Mesendoderm (in vitro differentiated cells): ENCODE measurements around the gene IL2.

Experiments
- DNase-seq: peaks from one replicate; pipeline ENCODE4 v3.0.0; 2013
- H2AK5ac ChIP-seq: 2 replicates; pipeline ENCODE4 v1.6.1; 2013; ENCODE audit warnings: low read length, inconsistent platforms
- H2BK120ac ChIP-seq: 2 replicates; pipeline ENCODE4 v1.6.1; 2013; ENCODE audit warnings: low read depth, mild to moderate bottlenecking, low read length, moderate library complexity, mixed read lengths
- H2BK15ac ChIP-seq: replicated peaks from 2 replicates; pipeline ENCODE4 v1.6.1; 2013; ENCODE audit warnings: low read depth, mild to moderate bottlenecking, moderate library complexity
- H2BK5ac ChIP-seq: 2 replicates; pipeline ENCODE4 v1.6.1; 2013; ENCODE audit warnings: low read length, inconsistent platforms
- H3K18ac ChIP-seq: 2 replicates; pipeline ENCODE4 v1.6.1; 2013; ENCODE audit warnings: mild to moderate bottlenecking, low read length, mixed read lengths
- H3K23ac ChIP-seq: one replicate; pipeline ENCODE4 v1.6.1; 2013; ENCODE audit warnings: low read length
- H3K27ac ChIP-seq: 2 replicates; pipeline ENCODE4 v1.5.1; 2013; ENCODE audit warnings: low read depth, mild to moderate bottlenecking, inconsistent platforms, low read length, moderate library complexity
- H3K27me3 ChIP-seq: 2 replicates; pipeline ENCODE4 v1.6.1; 2013; ENCODE audit warnings: low read length, control low read depth, mild to moderate bottlenecking, inconsistent platforms; ENCODE audit not compliant: insufficient read depth, poor library complexity
- H3K36me3 ChIP-seq: 2 replicates; pipeline ENCODE4 v1.6.1; 2013; ENCODE audit warnings: low read length, inconsistent platforms; ENCODE audit not compliant: control insufficient read depth, insufficient read depth
- H3K4ac ChIP-seq: one replicate; pipeline ENCODE4 v1.6.1; 2013; ENCODE audit warnings: low read depth, mild to moderate bottlenecking, low read length, moderate library complexity
- H3K4me1 ChIP-seq: 2 replicates; pipeline ENCODE4 v1.6.1; 2013; ENCODE audit warnings: low read depth, low read length, inconsistent platforms; ENCODE audit not compliant: control insufficient read depth
- H3K4me2 ChIP-seq: 2 replicates; pipeline ENCODE4 v1.6.1; 2013; ENCODE audit warnings: low read length
- H3K4me3 ChIP-seq: 2 replicates; pipeline ENCODE4 v1.5.1; 2013; ENCODE audit warnings: mild to moderate bottlenecking, low read length
- H3K56ac ChIP-seq: one replicate; pipeline ENCODE4 v1.6.1; 2013; ENCODE audit warnings: low read length
- H3K79me1 ChIP-seq: 2 replicates; pipeline ENCODE4 v1.6.1; 2013; ENCODE audit warnings: low read length, inconsistent platforms
- H3K79me2 ChIP-seq: 2 replicates; pipeline ENCODE4 v1.6.1; 2013; ENCODE audit warnings: mild to moderate bottlenecking, low read length; ENCODE audit not compliant: control insufficient read depth, insufficient read depth
- H3K9ac ChIP-seq: 2 replicates; pipeline ENCODE4 v1.6.1; 2013; ENCODE audit warnings: low read length, inconsistent platforms
- H4K5ac ChIP-seq: one replicate; pipeline ENCODE4 v1.6.1; 2013; ENCODE audit warnings: low read length
- H4K8ac ChIP-seq: one replicate; pipeline ENCODE4 v1.6.1; 2013; ENCODE audit warnings: low read depth, mild to moderate bottlenecking, control low read depth, low read length, moderate library complexity
- WGBS: extraction: QIAGEN DNeasy Blood & Tissue Kit; methylation state at CpG from one replicate; pipeline ENCODE4 v1.1.7; 2013; ENCODE audit warnings: low lambda C conversion rate, missing lambda C conversion rate; ENCODE audit not compliant: insufficient coverage; ENCODE audit errors: extremely low coverage; 5-methylcytosine and 5-hydroxymethylcytosine counted together

Gene IL2

DNA sequence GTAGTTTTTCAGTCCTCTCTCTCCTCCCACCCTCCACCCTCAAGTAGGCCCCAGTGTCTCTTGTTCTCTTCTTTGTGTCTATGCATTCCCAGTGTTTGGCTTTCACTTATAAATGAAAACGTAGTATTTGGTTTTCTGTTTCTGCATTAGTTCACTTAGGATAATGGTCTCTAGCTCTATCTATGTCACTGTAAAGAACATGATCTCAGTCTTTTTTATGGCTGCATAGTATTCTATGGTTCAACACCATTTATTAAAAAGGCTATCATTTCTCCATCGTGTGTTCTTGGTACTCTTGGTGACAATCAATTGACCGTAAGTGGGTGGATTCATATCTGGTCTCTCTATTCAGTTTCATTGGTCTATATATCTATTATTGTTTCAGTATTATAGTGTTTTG lies 18.7 kb upstream of the IL2 start:
- Histone ChIP-seq H2BK120ac (no peak overlapping the region), H3K79me2 (no peaks in the 10 kb centered on the region), H3K27ac (no peak overlapping the region), H3K4me3 (no peak overlapping the region), H2BK5ac (no peak overlapping the region), H3K56ac (no peak overlapping the region), H4K5ac (no peak overlapping the region), H2AK5ac (no peak overlapping the region), H3K79me1 (no peaks in the 10 kb centered on the region), H3K23ac (no peak overlapping the region), H3K18ac (no peak overlapping the region), H2BK15ac (no peak overlapping the region), H3K27me3 (no peaks in the 10 kb centered on the region), H3K36me3 (no peaks in the 10 kb centered on the region), H4K8ac (no peak overlapping the region), H3K4ac (no peak overlapping the region), H3K4me1 (no peaks in the 10 kb centered on the region), H3K9ac (no peak overlapping the region), H3K4me2 (no peak overlapping the region)
- no CpG with 5 or more reads among the region's 3 CpGs for WGBS
- DNase-seq: no peak

DNA sequence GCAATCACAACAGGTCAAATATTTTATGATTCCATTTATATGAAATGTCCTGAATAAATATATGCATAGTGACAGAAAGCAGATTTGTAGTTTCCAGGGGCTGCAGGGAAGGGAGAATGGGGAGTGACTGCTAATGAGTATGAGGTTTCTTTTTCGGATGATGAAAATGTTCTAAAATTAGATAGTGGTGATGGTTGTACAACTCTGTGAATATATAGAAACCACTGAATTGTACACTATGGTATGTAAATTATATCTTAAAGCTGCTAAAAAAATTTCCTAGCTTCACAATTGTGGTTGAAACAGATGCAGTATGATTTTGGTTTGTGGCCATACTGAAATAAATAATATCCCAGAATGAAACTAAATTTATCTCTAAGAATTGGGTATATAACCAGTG lies 12.9 kb upstream of the IL2 start:
- Histone ChIP-seq H2AK5ac (no peak overlapping the region), H3K27ac (no peak overlapping the region), H3K4me2 (no peak overlapping the region), H2BK5ac (no peak overlapping the region), H4K5ac (no peak overlapping the region), H3K4ac (no peak overlapping the region), H3K23ac (no peak overlapping the region), H2BK15ac (no peak overlapping the region), H3K4me1 (no peaks in the 10 kb centered on the region), H3K27me3 (no peaks in the 10 kb centered on the region), H4K8ac (no peak overlapping the region), H3K18ac (no peak overlapping the region), H3K79me2 (no peaks in the 10 kb centered on the region), H3K9ac (no peak overlapping the region), H2BK120ac (no peak overlapping the region), H3K36me3 (no peaks in the 10 kb centered on the region), H3K4me3 (no peak overlapping the region), H3K79me1 (no peaks in the 10 kb centered on the region), H3K56ac (no peak overlapping the region)
- DNase-seq: no peak
- WGBS: no CpG with 5 or more reads among the region's 1 CpG

DNA sequence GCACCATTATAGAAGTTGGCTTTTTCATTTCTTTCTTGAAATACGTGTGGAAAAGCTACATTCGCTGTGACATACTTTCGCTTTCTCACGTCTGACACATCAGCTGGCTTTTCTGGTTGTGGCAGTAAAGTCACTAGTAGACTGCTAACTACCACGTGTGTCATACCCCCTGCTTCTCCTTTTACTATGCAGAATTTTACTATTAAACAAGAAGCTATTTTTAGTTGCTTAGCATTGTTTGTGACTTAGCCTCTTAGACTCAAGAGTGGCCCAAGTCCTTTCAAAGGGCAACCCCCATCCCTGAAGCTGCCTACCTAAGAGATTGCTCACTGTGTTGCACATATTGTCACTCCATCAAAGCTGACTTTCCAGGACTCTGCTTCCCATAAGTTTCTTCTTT lies 2.1 kb upstream of the IL2 start:
- Histone ChIP-seq H3K4me3 (no peak overlapping the region), H3K4me2 (no peak overlapping the region), H2BK15ac (no peak overlapping the region), H2AK5ac (no peak overlapping the region), H3K4me1 (peaks cover 7% of the 10 kb centered on the region), H3K9ac (no peak overlapping the region), H3K56ac (no peak overlapping the region), H3K36me3 (no peaks in the 10 kb centered on the region), H4K8ac (no peak overlapping the region), H3K79me1 (no peaks in the 10 kb centered on the region), H3K79me2 (no peaks in the 10 kb centered on the region), H3K18ac (no peak overlapping the region), H2BK120ac (no peak overlapping the region), H3K4ac (no peak overlapping the region), H3K27ac (no peak overlapping the region), H2BK5ac (no peak overlapping the region), H3K27me3 (no peaks in the 10 kb centered on the region), H3K23ac (no peak overlapping the region), H4K5ac (no peak overlapping the region)
- no CpG with 5 or more reads among the region's 5 CpGs for WGBS
- DNase-seq: peak; percentile 60

DNA sequence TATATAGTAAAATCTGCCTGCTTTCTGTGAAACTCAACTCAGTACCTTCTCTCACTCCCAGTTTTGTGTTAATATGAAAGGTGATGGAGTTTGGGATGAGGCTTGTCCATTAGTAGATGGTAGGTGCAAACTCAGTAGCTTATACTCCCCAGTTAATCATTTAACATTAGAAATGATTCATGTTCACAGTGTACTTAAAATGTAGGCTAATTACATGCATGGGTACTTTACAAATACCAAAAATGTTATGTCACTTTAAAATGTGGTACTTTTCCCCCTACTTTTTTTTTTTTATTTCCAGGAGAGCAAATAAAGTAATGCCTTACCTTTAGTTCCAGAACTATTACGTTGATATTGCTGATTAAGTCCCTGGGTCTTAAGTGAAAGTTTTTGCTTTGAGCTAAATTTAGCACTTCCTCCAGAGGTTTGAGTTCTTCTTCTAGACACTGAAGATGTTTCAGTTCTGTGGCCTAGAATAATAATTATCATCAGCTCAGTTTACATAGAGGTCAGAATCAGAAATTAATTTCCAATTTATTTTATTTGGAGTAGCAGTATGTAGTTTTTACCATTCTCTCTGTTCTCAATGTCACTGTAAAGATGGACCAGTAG lies 3.0 kb downstream of the IL2 start:
- no peaks in the 10 kb centered on the region for H3K27me3 ChIP-seq
- H3K27ac ChIP-seq: no peak overlapping the region
- H3K4me3 ChIP-seq: no peak overlapping the region
- no peak overlapping the region for H3K23ac ChIP-seq
- H3K9ac ChIP-seq: no peak overlapping the region
- no peak overlapping the region for H4K5ac ChIP-seq
- no peak overlapping the region for H2AK5ac ChIP-seq
- no peak overlapping the region for H2BK120ac ChIP-seq
- H3K79me2 ChIP-seq: no peaks in the 10 kb centered on the region
- no peak overlapping the region for H3K4ac ChIP-seq
- no peak overlapping the region for H2BK5ac ChIP-seq
- no peak overlapping the region for H4K8ac ChIP-seq
- no peak overlapping the region for H3K4me2 ChIP-seq
- no CpG with 5 or more reads among the region's 1 CpG for WGBS
- H3K18ac ChIP-seq: no peak overlapping the region
- H2BK15ac ChIP-seq: no peak overlapping the region
- no peak for DNase-seq
- H3K56ac ChIP-seq: no peak overlapping the region
- no peaks in the 10 kb centered on the region for H3K79me1 ChIP-seq
- no peaks in the 10 kb centered on the region for H3K36me3 ChIP-seq
- peaks cover 2% of the 10 kb centered on the region for H3K4me1 ChIP-seq

DNA sequence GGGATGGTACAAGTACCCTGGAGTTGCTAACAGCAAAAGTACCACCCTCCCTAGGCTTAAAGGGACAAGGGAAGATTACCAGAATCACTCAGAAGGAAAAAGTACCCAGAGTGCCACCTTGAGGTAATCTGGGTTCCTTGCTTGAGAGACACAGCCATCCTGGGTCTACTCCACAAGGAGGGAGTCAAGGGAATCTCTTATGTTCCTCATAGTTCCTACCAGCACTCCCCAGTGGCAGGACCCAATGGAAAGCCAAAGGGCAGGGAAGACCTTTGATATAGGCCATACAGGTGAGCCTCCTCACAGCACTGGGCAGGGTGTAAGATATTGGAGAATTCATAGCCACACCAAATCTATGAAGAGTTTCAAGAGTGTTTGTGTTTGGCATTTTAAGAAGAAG lies 5.7 kb downstream of the IL2 start:
- H3K79me2 ChIP-seq: no peaks in the 10 kb centered on the region
- no peak overlapping the region for H2BK120ac ChIP-seq
- H3K36me3 ChIP-seq: no peaks in the 10 kb centered on the region
- no peak overlapping the region for H3K4me3 ChIP-seq
- no peaks in the 10 kb centered on the region for H3K27me3 ChIP-seq
- no peak overlapping the region for H2BK5ac ChIP-seq
- no peak overlapping the region for H4K8ac ChIP-seq
- H2BK15ac ChIP-seq: no peak overlapping the region
- no peak overlapping the region for H3K27ac ChIP-seq
- no peak overlapping the region for H3K9ac ChIP-seq
- H3K4ac ChIP-seq: no peak overlapping the region
- no peak overlapping the region for H3K18ac ChIP-seq
- H2AK5ac ChIP-seq: no peak overlapping the region
- no peaks in the 10 kb centered on the region for H3K79me1 ChIP-seq
- no peak overlapping the region for H4K5ac ChIP-seq
- no peak overlapping the region for H3K23ac ChIP-seq
- H3K4me1 ChIP-seq: no peaks in the 10 kb centered on the region
- no peak overlapping the region for H3K4me2 ChIP-seq
- DNase-seq: peak; percentile 95
- no peak overlapping the region for H3K56ac ChIP-seq

DNA sequence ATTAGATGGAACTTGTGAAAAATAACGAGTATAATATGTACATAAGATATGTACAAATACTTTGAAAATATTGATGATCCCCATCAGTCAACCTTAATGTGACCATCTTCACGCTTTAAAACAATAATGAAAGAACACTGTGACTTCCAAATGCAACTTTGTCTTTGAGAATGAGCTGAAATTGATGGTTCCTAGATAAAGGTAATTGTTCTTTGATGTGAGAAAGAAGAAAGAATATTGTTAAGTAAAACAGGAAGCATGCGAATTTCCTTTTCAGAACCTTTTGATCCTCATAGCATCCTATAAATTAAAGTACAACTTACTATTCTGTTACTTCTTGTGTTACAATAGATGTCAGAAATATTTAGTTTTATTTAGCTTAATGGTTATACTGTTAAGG lies 22.2 kb downstream of the IL2 start:
- Histone ChIP-seq H2BK15ac (no peak overlapping the region), H2AK5ac (no peak overlapping the region), H3K4ac (no peak overlapping the region), H3K27ac (no peak overlapping the region), H2BK5ac (no peak overlapping the region), H2BK120ac (no peak overlapping the region), H4K8ac (no peak overlapping the region), H3K36me3 (no peaks in the 10 kb centered on the region), H4K5ac (no peak overlapping the region), H3K4me3 (no peak overlapping the region), H3K56ac (no peak overlapping the region), H3K23ac (no peak overlapping the region), H3K4me1 (no peaks in the 10 kb centered on the region), H3K4me2 (no peak overlapping the region), H3K27me3 (no peaks in the 10 kb centered on the region), H3K79me1 (no peaks in the 10 kb centered on the region), H3K79me2 (no peaks in the 10 kb centered on the region), H3K9ac (no peak overlapping the region), H3K18ac (no peak overlapping the region)
- WGBS: no CpG with 5 or more reads among the region's 3 CpGs
- no peak for DNase-seq
